Measurements from ENCODE around the gene PDCD11. TPM values are rescaled to one million over a fixed set of nuclear protein-coding genes. Genes with fewer than 3 reads are reported as not detected.

PDCD11 gene
- total and polyA plus RNA-seq, 2 of the 8 experiments (the other 6 are each of a cell fraction or from before 2014, with no cell fraction given) = 18.1 to 79.1 TPM

- no peak for TF ChIP-seq SIN3A (conservative IDR thresholded peaks at IDR 0.05 in 1 of 2, IDR thresholded peaks at IDR 0.05 in 1 of 2; ENCODE audit: low read depth in 1 of 2, low read length in 2 of 2)
Measured at GRCh38 chr10:103479135-103479534, 82.7 kb downstream of the PDCD11 start, which contains the start of gene CALHM3 (continued).
